ENCODE results near the gene RNF115. TPM values are rescaled to one million over a fixed set of nuclear protein-coding genes. Genes with fewer than 3 reads are reported as not detected.

Gene RNF115
- total RNA-seq, 1 experiment from 2014 or later = 9.5 TPM

DNA sequence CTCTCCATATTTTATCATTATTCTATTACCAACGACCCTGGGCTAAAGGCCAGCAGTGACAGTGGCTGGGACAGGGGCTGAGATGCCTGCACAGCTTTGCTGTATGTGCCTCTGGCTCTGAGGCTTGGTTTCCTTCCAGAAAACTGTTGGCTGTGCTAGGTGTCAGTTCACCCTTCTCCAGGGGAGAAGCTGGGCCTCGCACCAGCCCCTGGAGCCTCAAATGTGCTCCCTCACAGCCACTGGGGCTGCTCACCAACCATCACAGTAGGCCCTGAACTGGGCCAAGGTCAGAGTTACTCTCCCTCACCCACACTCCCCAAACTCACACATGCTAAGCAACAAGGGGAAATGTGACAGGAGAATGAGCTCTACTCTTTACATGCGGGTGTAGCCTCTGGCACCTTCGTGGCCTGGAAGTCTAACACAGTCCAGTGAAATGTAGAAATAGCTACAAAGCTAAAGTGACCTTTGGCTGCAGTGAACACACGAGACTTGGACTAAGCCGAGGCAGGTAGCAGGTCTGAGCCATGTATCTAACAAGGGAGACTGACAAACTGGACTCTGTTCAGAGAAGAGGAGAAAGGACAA lies 109.3 kb downstream of the RNF115 start:
- Histone ChIP-seq H3K36me3 (ENCODE audit: control insufficient read depth in 1 of 2, insufficient read depth in 2 of 2, low read length in 2 of 2) (no peaks in the 10 kb centered on the region), H3K27me3 (ENCODE audit: insufficient read depth, low read length) (no peaks in the 10 kb centered on the region), H2AFZ (ENCODE audit: low read depth, low read length, poor library complexity, severe bottlenecking) (no peak overlapping the region), H3K27ac (ENCODE audit: low read depth, low read length) (no peak overlapping the region), H3K4me3 (replicated peaks in 1 of 2; ENCODE audit: low read depth in 1 of 2, low read length in 2 of 2) (no peak overlapping the region), H3K4me2 (ENCODE audit: low read length) (no peak overlapping the region), H3K4me1 (ENCODE audit: control insufficient read depth in 1 of 2, insufficient read depth in 2 of 2, low read length in 2 of 2) (no peaks in the 10 kb centered on the region), H3K9me2 (ENCODE audit: insufficient read depth) (no peaks in the 10 kb centered on the region), H3K9ac (ENCODE audit: low read length) (no peak overlapping the region), H3K9me3 (ENCODE audit: control insufficient read depth in 1 of 2, insufficient read depth in 1 of 2, low read depth in 1 of 2, low read length in 2 of 2) (no peaks in the 10 kb centered on the region), H3K79me2 (ENCODE audit: insufficient read depth, low read length) (no peaks in the 10 kb centered on the region), H4K20me1 (ENCODE audit: insufficient read depth) (no peaks in the 10 kb centered on the region)
- no TSS peak for BruUV-seq (replicated peaks)
- TF ChIP-seq YY1 (IDR thresholded peaks at IDR 0.05; ENCODE audit: extremely low read depth, insufficient replicate concordance, low read depth, low read length) (no peak), MAX (IDR thresholded peaks at IDR 0.05) (no peak), EZH2 (IDR thresholded peaks at IDR 0.05) (no peak)
- TF ChIP-seq, protein P1, sequence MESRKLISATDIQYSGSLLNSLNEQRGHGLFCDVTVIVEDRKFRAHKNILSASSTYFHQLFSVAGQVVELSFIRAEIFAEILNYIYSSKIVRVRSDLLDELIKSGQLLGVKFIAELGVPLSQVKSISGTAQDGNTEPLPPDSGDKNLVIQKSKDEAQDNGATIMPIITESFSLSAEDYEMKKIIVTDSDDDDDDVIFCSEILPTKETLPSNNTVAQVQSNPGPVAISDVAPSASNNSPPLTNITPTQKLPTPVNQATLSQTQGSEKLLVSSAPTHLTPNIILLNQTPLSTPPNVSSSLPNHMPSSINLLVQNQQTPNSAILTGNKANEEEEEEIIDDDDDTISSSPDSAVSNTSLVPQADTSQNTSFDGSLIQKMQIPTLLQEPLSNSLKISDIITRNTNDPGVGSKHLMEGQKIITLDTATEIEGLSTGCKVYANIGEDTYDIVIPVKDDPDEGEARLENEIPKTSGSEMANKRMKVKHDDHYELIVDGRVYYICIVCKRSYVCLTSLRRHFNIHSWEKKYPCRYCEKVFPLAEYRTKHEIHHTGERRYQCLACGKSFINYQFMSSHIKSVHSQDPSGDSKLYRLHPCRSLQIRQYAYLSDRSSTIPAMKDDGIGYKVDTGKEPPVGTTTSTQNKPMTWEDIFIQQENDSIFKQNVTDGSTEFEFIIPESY (IDR thresholded peaks at IDR 0.05; ENCODE audit: extremely low read depth, insufficient replicate concordance, low read length) = no peak
- ChIA-PET POLR2A (no interaction called here), RAD21 (ENCODE audit: low non-redundant PET in 1 of 2, low total read pairs in 2 of 2, uncharacterized antibody in 2 of 2, unreplicated experiment in 2 of 2) (no interaction called here), CTCF (no interaction called here)
- intact Hi-C loops (cut with micrococcal nuclease) = no loop called here
- ATAC-seq = no peak
- no peak for DNase-seq (ENCODE audit: low read depth, low spot score)

DNA sequence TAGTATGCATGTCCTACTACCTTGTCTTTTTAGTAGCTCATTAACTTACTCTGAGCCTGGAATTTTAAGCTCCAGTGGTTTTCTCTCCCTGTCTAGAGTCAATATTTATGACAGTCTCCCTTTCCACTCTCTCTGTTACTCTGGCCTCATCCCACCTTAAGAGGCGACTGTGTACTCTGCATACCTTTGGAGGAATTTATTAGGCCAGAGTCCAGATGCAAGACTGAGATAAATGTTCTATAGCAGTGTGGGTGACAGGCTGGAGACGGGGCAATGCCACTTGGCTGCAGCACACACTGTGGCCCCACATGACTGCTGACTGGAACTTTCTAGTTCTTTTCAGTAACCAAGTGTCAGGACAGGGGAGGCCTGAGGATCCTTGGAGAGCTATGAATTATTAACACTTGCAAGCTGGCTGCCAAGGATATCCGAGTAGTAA lies 112.7 kb downstream of the RNF115 start:
- no peaks in the 10 kb centered on the region for H3K36me3 ChIP-seq (ENCODE audit: control insufficient read depth in 1 of 2, insufficient read depth in 2 of 2, low read length in 2 of 2)
- no peak overlapping the region for H3K4me2 ChIP-seq (ENCODE audit: low read length)
- POLR2A ChIA-PET = no interaction called here
- no peaks in the 10 kb centered on the region for H3K9me3 ChIP-seq (ENCODE audit: control insufficient read depth in 1 of 2, insufficient read depth in 1 of 2, low read depth in 1 of 2, low read length in 2 of 2)
- no peak overlapping the region for H3K4me3 ChIP-seq (replicated peaks in 1 of 2; ENCODE audit: low read depth in 1 of 2, low read length in 2 of 2)
- DNase-seq (ENCODE audit: low read depth, low spot score) = no peak
- RAD21 ChIA-PET (ENCODE audit: low non-redundant PET in 1 of 2, low total read pairs in 2 of 2, uncharacterized antibody in 2 of 2, unreplicated experiment in 2 of 2) = no interaction called here
- no peaks in the 10 kb centered on the region for H3K79me2 ChIP-seq (ENCODE audit: insufficient read depth, low read length)
- intact Hi-C loops (cut with micrococcal nuclease) = no loop called here
- H3K9ac ChIP-seq (ENCODE audit: low read length) = no peak overlapping the region
- no peak for ATAC-seq
- H4K20me1 ChIP-seq (ENCODE audit: insufficient read depth) = no peaks in the 10 kb centered on the region
- CTCF ChIA-PET = no interaction called here
- H2AFZ ChIP-seq (ENCODE audit: low read depth, low read length, poor library complexity, severe bottlenecking) = no peak overlapping the region
- H3K27me3 ChIP-seq (ENCODE audit: insufficient read depth, low read length) = no peaks in the 10 kb centered on the region
- no peak overlapping the region for H3K27ac ChIP-seq (ENCODE audit: low read depth, low read length)
- H3K9me2 ChIP-seq (ENCODE audit: insufficient read depth) = no peaks in the 10 kb centered on the region
- no TSS peak for BruUV-seq (replicated peaks)
- H3K4me1 ChIP-seq (ENCODE audit: control insufficient read depth in 1 of 2, insufficient read depth in 2 of 2, low read length in 2 of 2) = peaks cover 1 to 18% of the 10 kb centered on the region in 2 experiments; a peak in 3 of 4 replicates
- TF ChIP-seq POLR2AphosphoS5 (IDR thresholded peaks at IDR 0.05; ENCODE audit: low read depth, low read length) (no peak), SRF (IDR thresholded peaks at IDR 0.05; ENCODE audit: low read depth) (no peak), RAD21 (IDR thresholded peaks at IDR 0.05; ENCODE audit: low read depth) (no peak), MAX (IDR thresholded peaks at IDR 0.05) (no peak), FOSL1 (IDR thresholded peaks at IDR 0.05; ENCODE audit: low read depth) (no peak), EZH2 (IDR thresholded peaks at IDR 0.05) (no peak), JUND (IDR thresholded peaks at IDR 0.05) (no peak), EGR1 (IDR thresholded peaks at IDR 0.05; ENCODE audit: low read depth) (no peak), ZNF274 (IDR thresholded peaks at IDR 0.05; ENCODE audit: low read depth, low read length) (no peak), SIN3A (IDR thresholded peaks at IDR 0.05; ENCODE audit: low read depth) (no peak), CEBPB (IDR thresholded peaks at IDR 0.05; ENCODE audit: low read depth) (no peak), YY1 (IDR thresholded peaks at IDR 0.05; ENCODE audit: extremely low read depth, insufficient replicate concordance, low read depth, low read length) (no peak), SP1 (IDR thresholded peaks at IDR 0.05; ENCODE audit: low read depth) (no peak), EZH2phosphoT487 (IDR thresholded peaks at IDR 0.05; ENCODE audit: borderline replicate concordance) (no peak)

Measured in HCT116 (cell line).